Prostate gland (tissue), 2 donors: ENCODE results near the gene TPPP2.

Source experiments
- POLR2A ChIP-seq: fragments of 450-650 bp; IDR thresholded peaks from one replicate; pipeline ENCODE4 v1.6.1; 2016; ENCODE audit warnings: antibody characterized with exemption, mild to moderate bottlenecking
- TF ChIP-seq, protein P1 (sequence below), 4 experiments: fragments of 200-600 bp in 2 of 4; fragments of 450-650 bp in 2 of 4; sonication (generic) in 2 of 4; IDR thresholded peaks; 1 replicate in 3 of 4; 2 replicates in 1 of 4; pipeline ENCODE4 v1.5.1; 2016 to 2019; ENCODE audit warnings: antibody characterized with exemption in 4 of 4, mild to moderate bottlenecking in 2 of 4, moderate library complexity in 2 of 4

DNA sequence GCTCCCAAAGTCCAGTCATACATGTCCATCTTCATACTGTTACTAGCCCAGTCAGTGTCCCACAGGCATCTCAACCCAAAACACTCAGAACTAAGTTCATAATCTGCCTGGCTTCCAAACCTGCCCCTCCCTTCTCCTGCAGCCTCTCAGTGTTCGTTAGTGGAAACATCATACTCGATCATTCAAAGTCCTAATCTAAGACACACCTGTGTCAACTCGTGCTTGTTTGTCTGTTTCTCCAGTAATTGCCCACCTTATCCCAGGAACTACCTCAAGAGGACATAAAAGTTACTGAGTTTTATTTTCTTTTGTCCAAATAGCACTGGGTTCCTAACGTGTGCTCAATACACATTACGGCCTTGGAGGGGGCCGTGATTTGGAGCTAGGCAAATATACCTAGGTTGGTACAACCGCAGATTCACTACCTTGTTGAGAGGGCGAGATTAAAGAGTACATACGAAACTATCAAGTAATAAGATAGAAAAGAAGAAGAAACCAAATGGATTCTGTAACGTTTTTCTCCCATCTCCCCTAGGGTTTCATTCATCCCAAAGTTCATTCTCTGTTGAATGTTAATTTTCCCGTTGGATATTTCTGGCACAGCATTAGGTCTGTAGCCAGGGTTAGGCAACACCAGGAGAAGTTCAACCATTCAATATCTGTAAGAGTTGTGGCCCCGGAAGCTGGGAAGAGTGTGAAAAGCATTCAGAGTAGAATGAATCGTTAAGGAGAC is 30.8 kb downstream of the TPPP2 start:
- TF ChIP-seq, protein P1, sequence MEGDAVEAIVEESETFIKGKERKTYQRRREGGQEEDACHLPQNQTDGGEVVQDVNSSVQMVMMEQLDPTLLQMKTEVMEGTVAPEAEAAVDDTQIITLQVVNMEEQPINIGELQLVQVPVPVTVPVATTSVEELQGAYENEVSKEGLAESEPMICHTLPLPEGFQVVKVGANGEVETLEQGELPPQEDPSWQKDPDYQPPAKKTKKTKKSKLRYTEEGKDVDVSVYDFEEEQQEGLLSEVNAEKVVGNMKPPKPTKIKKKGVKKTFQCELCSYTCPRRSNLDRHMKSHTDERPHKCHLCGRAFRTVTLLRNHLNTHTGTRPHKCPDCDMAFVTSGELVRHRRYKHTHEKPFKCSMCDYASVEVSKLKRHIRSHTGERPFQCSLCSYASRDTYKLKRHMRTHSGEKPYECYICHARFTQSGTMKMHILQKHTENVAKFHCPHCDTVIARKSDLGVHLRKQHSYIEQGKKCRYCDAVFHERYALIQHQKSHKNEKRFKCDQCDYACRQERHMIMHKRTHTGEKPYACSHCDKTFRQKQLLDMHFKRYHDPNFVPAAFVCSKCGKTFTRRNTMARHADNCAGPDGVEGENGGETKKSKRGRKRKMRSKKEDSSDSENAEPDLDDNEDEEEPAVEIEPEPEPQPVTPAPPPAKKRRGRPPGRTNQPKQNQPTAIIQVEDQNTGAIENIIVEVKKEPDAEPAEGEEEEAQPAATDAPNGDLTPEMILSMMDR (IDR thresholded peaks at IDR 0.05) = no peak
- no peak for TF ChIP-seq POLR2A
